H1 (cell line): Measurements from ENCODE around the gene PCYT1A. TPM values are rescaled to one million over a fixed set of nuclear protein-coding genes. Genes with fewer than 3 reads are reported as not detected.
A peak's percentile ranks its signal among the peaks of the same experiment; 100 is the strongest.

ENCODE experiments used
- CTCF ChIA-PET: fragments of 300-600 bp; sonication (Branson Sonifier 250); formaldehyde crosslinking; loops from one replicate; lab custom pipeline; 2021; ENCODE audit not compliant: partially characterized antibody; lab: Charles Lee
- POLR2A ChIA-PET: fragments of 300-600 bp; sonication (Branson Sonifier 250); formaldehyde crosslinking; loops from one replicate; lab custom pipeline; 2021; ENCODE audit warnings: inconsistent platforms; ENCODE audit not compliant: partially characterized antibody; lab: Charles Lee
- DNase-seq, 2 experiments: peaks; one replicate each; pipeline versions ENCODE4 v3.0.0 to v3.0.0-alpha.2; 2010 to 2022; ENCODE audit warnings: low spot score in 2 of 2, low read depth in 1 of 2, mixed read lengths in 1 of 2
- FAIRE-seq: peaks from 2 replicates; lab custom pipeline; 2011; peaks lifted over from hg19 to GRCh38; lab: Jason Lieb, UNC
- H2AFZ ChIP-seq: 2 replicates; pipeline ENCODE4 v1.8.1; 2012; ENCODE audit warnings: low read length, inconsistent platforms
- H2AK5ac ChIP-seq: 2 replicates; pipeline ENCODE4 v1.6.1; 2013; ENCODE audit warnings: low read depth, low read length
- H2BK120ac ChIP-seq: replicated peaks from 2 replicates; pipeline ENCODE3; 2013; ENCODE audit warnings: low read depth, low read length, inconsistent platforms
- H2BK12ac ChIP-seq: 2 replicates; pipeline ENCODE4 v1.6.1; 2013; ENCODE audit warnings: low read depth, low read length
- H2BK15ac ChIP-seq: 2 replicates; pipeline ENCODE4 v1.6.1; 2013; ENCODE audit warnings: low read length
- H2BK20ac ChIP-seq: 2 replicates; pipeline ENCODE4 v1.6.1; 2013; ENCODE audit warnings: low read length
- H2BK5ac ChIP-seq: 2 replicates; pipeline ENCODE4 v1.6.1; 2013; ENCODE audit warnings: low read depth, low read length
- H3K14ac ChIP-seq: 2 replicates; pipeline ENCODE4 v1.6.1; 2013; ENCODE audit warnings: inconsistent platforms; ENCODE audit not compliant: insufficient read length
- H3K18ac ChIP-seq: 2 replicates; pipeline ENCODE4 v1.6.1; 2013; ENCODE audit warnings: low read length; ENCODE audit errors: extremely low read depth
- H3K23ac ChIP-seq: 2 replicates; pipeline ENCODE4 v1.6.1; 2013; ENCODE audit warnings: inconsistent platforms; ENCODE audit not compliant: insufficient read length
- H3K23me2 ChIP-seq: 2 replicates; pipeline ENCODE4 v1.6.1; 2013; ENCODE audit warnings: low read depth, low read length
- H3K27ac ChIP-seq: 2 replicates; pipeline ENCODE4 v1.6.1; 2011; ENCODE audit warnings: low read depth, low read length, inconsistent platforms
- H3K27me3 ChIP-seq, 4 experiments: replicated peaks in 1 of 4; 1 replicate in 1 of 4; 2 replicates in 3 of 4; pipeline versions ENCODE4 v1.6.1 to v1.8.1; 2011 to 2013; ENCODE audit warnings: low read length in 3 of 4, mild to moderate bottlenecking in 3 of 4, inconsistent platforms in 2 of 4, mixed read lengths in 2 of 4, moderate library complexity in 1 of 4; ENCODE audit not compliant: control insufficient read depth in 3 of 4, insufficient read depth in 3 of 4; ENCODE audit errors: extremely low read depth in 1 of 4
- H3K36me3 ChIP-seq, 4 experiments: 2 replicates each; pipeline versions ENCODE4 v1.6.1 to v1.8.1; 2011 to 2013; ENCODE audit warnings: mild to moderate bottlenecking in 4 of 4, low read length in 3 of 4, moderate library complexity in 2 of 4, control low read depth in 1 of 4, inconsistent platforms in 1 of 4; ENCODE audit not compliant: insufficient read depth in 4 of 4, control insufficient read depth in 2 of 4
- H3K4ac ChIP-seq: replicated peaks from 2 replicates; pipeline ENCODE3; 2013; ENCODE audit warnings: low read length, low read depth, mixed read lengths, inconsistent platforms; ENCODE audit not compliant: insufficient read length
- H3K4me1 ChIP-seq, 4 experiments: replicated peaks in 1 of 4; 1 replicate in 1 of 4; 2 replicates in 3 of 4; pipeline versions ENCODE4 v1.6.1 to v1.8.1; 2011 to 2013; ENCODE audit warnings: low read length in 3 of 4, inconsistent platforms in 2 of 4, mixed read lengths in 1 of 4; ENCODE audit not compliant: insufficient read depth in 4 of 4, control insufficient read depth in 3 of 4
- H3K4me2 ChIP-seq, 2 experiments: 2 replicates each; pipeline versions ENCODE4 v1.6.1 to v1.8.1; 2011 to 2013; ENCODE audit warnings: low read depth in 2 of 2, low read length in 2 of 2, control low read depth in 1 of 2, inconsistent platforms in 1 of 2, mild to moderate bottlenecking in 1 of 2; ENCODE audit not compliant: insufficient read depth in 1 of 2
- H3K4me3 ChIP-seq, 4 experiments: fragments of 200-600, 300-600 bp in 1 of 4; sonication (generic), shearing (Covaris generic), sonication (Bioruptor Twin) in 1 of 4; 2 replicates each; pipeline versions ENCODE4 v1.5.1 to v1.8.1; 2011 to 2016; ENCODE audit warnings: low read length in 4 of 4, low read depth in 3 of 4, control low read depth in 2 of 4, inconsistent platforms in 2 of 4, mild to moderate bottlenecking in 2 of 4, mixed read lengths in 1 of 4, moderate library complexity in 1 of 4; ENCODE audit not compliant: insufficient read depth in 2 of 4; ENCODE audit errors: extremely low read depth in 1 of 4
- H3K56ac ChIP-seq: replicated peaks from 2 replicates; pipeline ENCODE3; 2013; ENCODE audit warnings: low read depth, mild to moderate bottlenecking, mixed read lengths, low read length, inconsistent platforms; ENCODE audit not compliant: insufficient read length
- H3K79me1 ChIP-seq: 2 replicates; pipeline ENCODE4 v1.6.1; 2013; ENCODE audit warnings: low read depth, low read length, control low read depth
- H3K79me2 ChIP-seq, 2 experiments: 2 replicates each; pipeline versions ENCODE4 v1.6.1 to v1.8.1; 2012 to 2013; ENCODE audit warnings: low read length in 2 of 2, mild to moderate bottlenecking in 2 of 2, inconsistent platforms in 1 of 2; ENCODE audit not compliant: insufficient read depth in 2 of 2, control insufficient read depth in 1 of 2
- H3K9ac ChIP-seq, 4 experiments: replicated peaks in 1 of 4; 1 replicate in 1 of 4; 2 replicates in 3 of 4; pipeline versions ENCODE4 v1.6.1 to v1.8.1; 2011 to 2013; ENCODE audit warnings: low read depth in 3 of 4, low read length in 3 of 4, control low read depth in 2 of 4, mild to moderate bottlenecking in 2 of 4, moderate library complexity in 2 of 4, inconsistent platforms in 1 of 4; ENCODE audit errors: extremely low read depth in 1 of 4
- H3K9me3 ChIP-seq, 2 experiments: 2 replicates each; pipeline versions ENCODE4 v1.6.1 to v1.8.1; 2012 to 2013; ENCODE audit warnings: mild to moderate bottlenecking in 2 of 2, moderate library complexity in 2 of 2, control low read depth in 1 of 2, inconsistent platforms in 1 of 2, low read depth in 1 of 2, low read length in 1 of 2, mixed read lengths in 1 of 2; ENCODE audit not compliant: insufficient read depth in 2 of 2
- H4K20me1 ChIP-seq, 2 experiments: replicated peaks in 1 of 2; 2 replicates each; pipeline versions ENCODE3 to v1.8.1; 2011 to 2013; ENCODE audit warnings: inconsistent platforms in 2 of 2, low read length in 2 of 2, mild to moderate bottlenecking in 1 of 2; ENCODE audit not compliant: insufficient read depth in 2 of 2, control insufficient read depth in 1 of 2
- H4K5ac ChIP-seq: 2 replicates; pipeline ENCODE4 v1.6.1; 2013; ENCODE audit warnings: low read length, low read depth, mixed read lengths, inconsistent platforms; ENCODE audit not compliant: insufficient read length
- H4K8ac ChIP-seq: 2 replicates; pipeline ENCODE4 v1.8.0; 2013; ENCODE audit warnings: mild to moderate bottlenecking, moderate library complexity, low read length, inconsistent platforms; ENCODE audit not compliant: insufficient read depth; ENCODE audit errors: extremely low read depth
- H4K91ac ChIP-seq: replicated peaks from 2 replicates; pipeline ENCODE3; 2013; ENCODE audit warnings: low read length, mixed read lengths, inconsistent platforms; ENCODE audit not compliant: insufficient read length
- ASH2L ChIP-seq: fragments of 200-600, 300-600 bp; sonication (generic); IDR thresholded peaks from one replicate; pipeline ENCODE4 v1.7.1; 2017; ENCODE audit warnings: low read length
- ATF2 ChIP-seq: IDR thresholded peaks from 2 replicates; pipeline ENCODE4 v1.6.1; 2012; ENCODE audit warnings: low read length, inconsistent platforms
- BACH1 ChIP-seq: IDR thresholded peaks from 2 replicates; pipeline ENCODE4 v1.6.1; 2012; ENCODE audit warnings: low read length, improper control_type of control experiment
- BRCA1 ChIP-seq: IDR thresholded peaks from 2 replicates; pipeline ENCODE4 v1.6.1; 2012; ENCODE audit warnings: low read depth, low read length, improper control_type of control experiment
- CEBPB ChIP-seq: IDR thresholded peaks from 2 replicates; pipeline ENCODE4 v1.6.1; 2012; ENCODE audit warnings: low read depth, low read length
- JUND ChIP-seq: IDR thresholded peaks from 2 replicates; pipeline ENCODE4 v1.6.1; 2011; ENCODE audit warnings: mild to moderate bottlenecking, improper control_type of control experiment, low read length
- NRF1 ChIP-seq: IDR thresholded peaks from 2 replicates; pipeline ENCODE4 v1.6.1; 2011; ENCODE audit warnings: mild to moderate bottlenecking, low read depth, low read length, improper control_type of control experiment
- POLR2A ChIP-seq, 2 experiments: IDR thresholded peaks; 1 replicate in 1 of 2; 2 replicates in 1 of 2; pipeline ENCODE4 v1.6.1; 2011; ENCODE audit warnings: low read depth in 2 of 2, low read length in 2 of 2, mild to moderate bottlenecking in 2 of 2; ENCODE audit errors: control extremely low read depth in 1 of 2
- POLR2AphosphoS5 ChIP-seq: IDR thresholded peaks from 2 replicates; pipeline ENCODE4 v1.6.1; 2011; ENCODE audit warnings: low read depth, low read length
- RBBP5 ChIP-seq: IDR thresholded peaks from 2 replicates; pipeline ENCODE4 v1.7.1; 2012; ENCODE audit warnings: low read depth, mild to moderate bottlenecking, inconsistent platforms, low read length, moderate library complexity, borderline replicate concordance
- RXRA ChIP-seq: IDR thresholded peaks from 2 replicates; pipeline ENCODE4 v1.6.1; 2011; ENCODE audit warnings: low read depth, mild to moderate bottlenecking, low read length, moderate library complexity; ENCODE audit not compliant: insufficient read depth
- SP2 ChIP-seq: IDR thresholded peaks from 2 replicates; pipeline ENCODE4 v1.6.1; 2012; ENCODE audit warnings: mild to moderate bottlenecking, low read length, inconsistent platforms
- SRF ChIP-seq: IDR thresholded peaks from 2 replicates; pipeline ENCODE4 v1.6.1; 2011; ENCODE audit warnings: mild to moderate bottlenecking, low read depth, low read length, moderate library complexity
- SUZ12 ChIP-seq: fragments of 200-600 bp; sonication (generic); IDR thresholded peaks from 2 replicates; pipeline ENCODE4 v1.6.1; 2012; ENCODE audit warnings: mild to moderate bottlenecking, inconsistent platforms, low read length, moderate library complexity, mixed read lengths
- WGBS, 2 experiments: shearing (Covaris generic) in 1 of 2; methylation state at CpG; one replicate each; pipeline versions ENCODE4 v1.1.6 to v1.1.7; 2013 to 2015; ENCODE audit warnings: low lambda C conversion rate in 2 of 2, mixed read lengths in 2 of 2, inconsistent platforms in 1 of 2, low coverage in 1 of 2, missing lambda C conversion rate in 1 of 2; ENCODE audit not compliant: insufficient replicate concordance in 2 of 2, insufficient coverage in 1 of 2, insufficient read length in 1 of 2; ENCODE audit errors: extremely low coverage in 1 of 2, missing lambda C conversion rate in 1 of 2; 5-methylcytosine and 5-hydroxymethylcytosine counted together
- polyA plus RNA-seq, 7 experiments: library from polyadenylated mRNA; depleted of rRNA in 3 of 7; stranded (reverse) in 5 of 7; unstranded in 2 of 7; fragments of >200 nt in 5 of 7; fragments of 200-250 nt in 2 of 7; gene quantifications; 1 replicate in 5 of 7; 2 replicates in 1 of 7; 4 replicates in 1 of 7; pipeline versions ENCODE4 v1.2.1 to v1.2.3, GENCODE V29; 2011 to 2013; ENCODE audit warnings: missing spikeins in 2 of 7, mixed read lengths in 2 of 7
- total RNA-seq: library from RNA; stranded (reverse); fragmentation: NEBNext Ultra II Directional; extraction: Animal tissue kit (Norgen Biotek cat#: 25700); gene quantifications from 2 replicates; pipeline ENCODE4 v1.2.1, GENCODE V29; 2021

PCYT1A gene
- total and polyA plus RNA-seq, 2 of the 8 experiments (the other 6 are each of a cell fraction or from before 2014, with no cell fraction given): 19.9 to 31.8 TPM

- Histone ChIP-seq H2BK15ac (no peak overlapping the region), H2BK20ac (no peak overlapping the region), H3K79me1 (no peaks in the 10 kb centered on the region), H3K79me2 (no peaks in the 10 kb centered on the region), H3K18ac (no peak overlapping the region), H2AFZ (no peak overlapping the region), H2AK5ac (0 out of 2 replicates have a peak overlapping the region, but pooled peaks have one; percentile 86), H3K27ac (no peak overlapping the region), H3K9me3 (no peaks in the 10 kb centered on the region), H2BK120ac (no peak overlapping the region)
- TF ChIP-seq ASH2L (no peak), RXRA (no peak), NRF1 (no peak), BRCA1 (no peak), SP2 (no peak), SUZ12 (no peak), JUND (no peak), CEBPB (no peak), POLR2AphosphoS5 (no peak), POLR2A (IDR thresholded peaks at IDR 0.05; ENCODE audit: control extremely low read depth in 1 of 2, low read depth in 2 of 2, low read length in 2 of 2) (no peak), ATF2 (no peak), RBBP5 (no peak), BACH1 (no peak), SRF (no peak)
- TF ChIP-seq, all 59 proteins: peak for 0
- Histone ChIP-seq H4K8ac (no peak overlapping the region), H3K4me3 (no peak overlapping the region), H3K56ac (no peak overlapping the region), H3K23me2 (no peaks in the 10 kb centered on the region), H3K27me3 (no peaks in the 10 kb centered on the region), H3K4me1 (peaks cover 0 to 6% (median 0%) of the 10 kb centered on the region in 4 experiments; a peak in 1 of 7 replicates), H3K36me3 (no peaks in the 10 kb centered on the region), H2BK5ac (no peak overlapping the region), H2BK12ac (peak overlapping the region; percentile 68; the same call in 1 of the 2 replicates), H4K91ac (no peak overlapping the region), H3K14ac (no peak overlapping the region), H4K5ac (no peak overlapping the region), H4K20me1 (no peaks in the 10 kb centered on the region), H3K4ac (peak overlapping the region; percentile 54), H3K9ac (no peak overlapping the region), H3K23ac (no peak overlapping the region), H3K4me2 (no peak overlapping the region)
- POLR2A ChIA-PET: interaction anchor here (1.0 to 1.4 kb wide), 3 partner anchors 9 to 146 kb away, joined by 3 read pairs; partner anchors contain the start of gene SLC51A
- FAIRE-seq: no peak
- 90% methylated on average over 10 of the region's 10 CpGs; no CpG with 5 or more reads in 1 of the 2 experiments for WGBS, 2 experiments
- CTCF ChIA-PET: interaction anchor here (0.7 to 1.5 kb wide), 2 partner anchors 10 to 271 kb away, joined by 3 read pairs; no protein-coding TSS in a partner anchor
- no peak for DNase-seq
These were observed 62.4 kb downstream of the PCYT1A start for GRCh38 chr3:196225086-196225485.
